TTC549 (cell line): ENCODE measurements around the gene SPOCK1.
A peak's percentile ranks its signal among the peaks of the same experiment; 100 is the strongest.

Experiments used
- FAIRE-seq: peaks from 2 replicates; lab custom pipeline; 2012; peaks lifted over from hg19 to GRCh38; lab: Jason Lieb, UNC

The SPOCK1 gene

DNA sequence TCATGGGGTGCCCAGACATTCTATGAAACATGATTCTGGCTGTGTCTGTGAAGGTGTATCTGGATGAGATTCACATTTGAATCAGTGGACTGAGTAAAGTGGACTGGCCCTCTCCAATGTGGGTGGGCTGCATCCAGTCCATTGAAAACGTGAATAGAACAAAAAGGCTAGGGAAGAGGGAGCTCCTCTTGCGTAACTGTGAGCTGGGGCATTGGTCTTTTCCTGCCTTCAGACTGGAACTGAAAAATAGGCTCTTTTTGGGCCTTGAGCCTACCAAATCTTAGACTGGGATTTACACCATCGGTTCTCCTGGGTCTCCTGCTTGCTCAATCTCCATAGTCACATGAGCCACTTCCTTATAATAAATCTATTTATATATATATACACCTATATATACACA is 170.1 kb downstream of the SPOCK1 start:
- FAIRE-seq: no peak

DNA sequence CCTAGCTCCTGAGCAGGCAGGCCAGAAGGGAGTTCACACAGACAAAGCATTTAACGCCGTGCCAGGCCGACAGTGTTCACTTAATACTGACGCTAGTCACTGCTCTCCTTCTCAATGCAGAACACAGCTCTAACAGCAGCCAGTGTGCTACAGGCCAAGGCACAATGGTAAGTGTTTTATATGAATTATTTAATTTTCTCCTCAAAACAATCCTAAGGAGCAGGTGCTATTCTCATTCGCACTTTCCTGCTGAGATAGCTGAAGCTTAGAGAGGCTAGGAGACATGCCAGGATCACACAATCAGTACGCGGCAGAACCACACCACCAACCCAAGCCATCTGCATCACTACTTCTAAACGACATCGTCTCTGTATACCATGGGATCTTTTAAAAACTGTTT is 170.7 kb downstream of the SPOCK1 start:
- no peak for FAIRE-seq

DNA sequence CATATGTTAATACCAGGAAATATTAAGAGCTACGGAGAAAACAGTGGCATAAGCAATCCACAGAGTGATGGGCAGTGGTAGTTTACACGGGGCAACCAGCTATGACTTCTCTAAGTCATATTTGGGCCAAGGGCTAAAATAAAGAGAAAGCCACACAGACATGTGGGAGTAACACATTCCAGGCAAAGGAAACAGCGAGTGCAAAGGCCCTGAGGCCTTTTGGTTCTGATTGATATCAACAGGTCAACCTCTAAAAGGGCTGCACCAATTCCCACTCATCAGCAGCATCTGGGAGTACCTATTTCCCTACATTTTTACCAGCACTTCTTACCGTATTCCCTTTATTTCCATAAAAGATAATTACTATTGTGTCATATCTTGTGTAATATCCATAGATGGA is 173.4 kb downstream of the SPOCK1 start:
- no peak for FAIRE-seq

DNA sequence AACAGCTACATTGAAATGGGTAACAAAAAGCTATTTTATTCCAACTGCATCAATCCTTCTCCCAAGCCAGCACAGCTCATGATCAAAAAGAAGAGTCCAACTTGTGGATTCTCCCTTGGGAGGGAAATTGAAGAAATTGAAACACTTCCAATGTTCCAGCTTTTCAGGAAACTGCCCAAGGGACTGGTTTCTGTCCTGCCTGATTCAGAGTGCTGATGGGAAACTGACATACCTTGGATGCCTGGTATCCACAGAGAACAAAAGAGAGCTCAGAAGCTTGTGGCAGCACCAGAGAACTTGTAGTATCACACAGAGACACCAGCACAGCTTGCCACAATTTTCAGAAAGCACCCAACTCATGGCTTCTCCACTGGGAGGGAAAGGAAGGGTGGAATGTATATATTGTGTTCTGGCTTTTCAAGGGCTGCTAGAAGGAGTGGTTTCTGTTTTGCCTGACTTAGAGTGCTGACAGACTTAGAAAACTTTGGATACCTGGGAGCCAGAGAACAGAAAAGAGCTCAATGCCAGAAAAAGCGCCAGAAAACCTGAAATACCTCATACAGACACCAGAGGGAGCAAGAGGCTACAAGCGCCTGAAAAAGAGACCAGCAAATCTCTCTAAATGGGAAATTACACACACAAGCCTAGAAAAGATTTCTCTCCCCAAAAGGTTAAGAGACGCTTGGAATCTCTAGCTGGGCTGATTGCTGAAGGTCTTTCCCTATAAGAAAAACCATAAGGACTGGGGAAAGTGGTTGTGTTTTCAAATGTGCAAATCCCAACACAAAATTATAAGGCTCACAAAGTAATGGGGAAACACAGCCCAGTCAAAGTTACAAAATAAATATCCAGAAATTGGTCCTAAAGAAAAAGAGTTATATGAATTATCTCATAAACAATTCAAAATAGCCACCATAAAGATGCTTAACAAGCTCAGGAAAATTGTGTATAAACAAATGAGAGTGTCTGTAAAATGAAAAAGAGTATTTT is 178.8 kb downstream of the SPOCK1 start:
- FAIRE-seq: peak; percentile 59

DNA sequence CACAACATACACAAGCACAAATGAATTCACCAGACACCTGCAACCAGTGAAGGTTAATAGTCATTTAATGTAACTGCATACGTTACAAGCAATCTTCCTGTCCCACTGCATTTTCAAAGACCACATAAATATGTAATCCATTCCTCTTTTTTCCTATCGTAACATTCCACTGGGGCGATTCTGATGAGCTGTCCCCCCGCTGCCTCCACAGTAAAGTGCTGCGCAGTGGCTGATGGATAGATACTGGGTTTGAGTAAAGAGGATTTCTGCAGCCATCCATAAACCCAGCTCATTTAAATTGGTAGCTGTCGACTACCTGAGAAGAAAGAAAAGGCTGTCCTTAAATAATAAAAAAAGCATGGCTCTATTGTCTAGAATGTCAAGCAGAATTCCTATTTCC is 181.1 kb downstream of the SPOCK1 start:
- no peak for FAIRE-seq

DNA sequence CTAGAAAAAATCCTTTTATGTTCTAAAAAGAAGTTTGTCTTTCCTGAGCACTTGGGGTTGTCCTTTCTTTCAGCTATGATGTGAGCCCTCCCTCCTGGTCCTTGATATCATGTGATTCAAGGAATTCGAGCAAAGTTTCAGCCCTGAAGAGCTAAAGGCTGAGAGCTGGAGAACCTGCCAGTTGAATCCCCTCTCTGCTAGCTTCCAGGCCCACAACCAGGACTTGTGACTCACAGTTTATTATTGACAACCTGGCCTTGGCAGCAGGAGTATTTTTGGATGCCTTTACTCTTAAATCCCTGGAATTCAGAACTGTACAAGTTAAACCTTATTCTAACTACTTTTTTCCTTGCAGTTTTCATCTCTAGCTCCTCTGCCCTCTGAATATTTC is 182.8 kb downstream of the SPOCK1 start:
- no peak for FAIRE-seq

DNA sequence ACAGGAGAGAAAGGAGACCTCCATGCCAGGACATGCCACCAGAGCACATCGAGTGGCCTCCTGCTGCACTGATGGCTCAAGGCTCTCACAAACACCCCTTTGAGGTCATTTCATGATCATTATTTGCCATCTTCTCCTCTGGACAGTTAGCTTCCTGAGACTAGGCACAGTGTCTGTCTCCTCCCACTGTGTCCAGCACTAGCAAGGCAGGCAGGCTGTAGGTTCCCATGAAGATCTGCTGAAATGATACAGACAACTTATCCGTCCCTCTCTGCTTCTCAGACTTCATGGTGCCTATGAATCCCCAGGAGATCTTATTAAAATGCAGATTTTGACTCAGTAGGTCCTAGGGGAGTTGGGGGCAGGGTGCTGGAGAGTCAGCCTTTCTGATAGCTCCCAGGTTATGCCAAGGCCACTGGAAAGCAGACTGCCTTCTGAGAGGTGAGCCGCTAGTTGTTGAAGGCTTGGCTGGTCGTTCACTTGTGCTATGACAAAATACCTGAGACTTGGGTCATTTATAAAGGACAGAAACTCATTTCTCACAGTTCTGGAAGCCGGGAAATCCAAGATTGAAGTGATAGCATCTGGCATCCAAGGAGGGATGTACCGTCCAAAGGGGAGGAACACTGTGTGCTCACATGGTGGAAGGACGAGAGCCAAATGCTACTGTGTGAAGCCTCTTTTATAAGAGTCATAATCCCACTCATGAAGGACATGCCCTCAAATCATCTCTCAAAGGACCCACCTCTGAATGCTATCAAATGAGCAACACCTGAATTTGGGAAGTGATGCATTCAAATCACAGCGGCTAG is 183.4 kb downstream of the SPOCK1 start:
- no peak for FAIRE-seq

DNA sequence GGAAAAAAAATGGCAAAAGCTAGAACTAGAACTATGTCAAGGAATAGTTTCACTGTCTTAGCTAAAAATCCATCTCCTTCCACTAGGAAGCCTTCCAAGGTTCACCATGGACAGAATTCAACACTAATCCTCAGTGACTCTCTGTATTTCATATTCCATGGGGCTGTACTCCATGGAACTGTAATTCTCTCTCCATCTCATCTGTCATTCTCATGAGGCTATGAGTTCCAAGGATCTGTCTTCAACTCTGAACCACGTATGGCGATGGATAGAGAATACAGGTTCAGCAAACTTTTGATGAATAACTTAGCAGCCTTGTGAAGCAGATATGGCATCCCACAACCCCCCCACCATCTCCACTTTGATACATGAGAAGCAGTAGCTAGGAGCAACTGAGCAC is 184.0 kb downstream of the SPOCK1 start:
- no peak for FAIRE-seq

DNA sequence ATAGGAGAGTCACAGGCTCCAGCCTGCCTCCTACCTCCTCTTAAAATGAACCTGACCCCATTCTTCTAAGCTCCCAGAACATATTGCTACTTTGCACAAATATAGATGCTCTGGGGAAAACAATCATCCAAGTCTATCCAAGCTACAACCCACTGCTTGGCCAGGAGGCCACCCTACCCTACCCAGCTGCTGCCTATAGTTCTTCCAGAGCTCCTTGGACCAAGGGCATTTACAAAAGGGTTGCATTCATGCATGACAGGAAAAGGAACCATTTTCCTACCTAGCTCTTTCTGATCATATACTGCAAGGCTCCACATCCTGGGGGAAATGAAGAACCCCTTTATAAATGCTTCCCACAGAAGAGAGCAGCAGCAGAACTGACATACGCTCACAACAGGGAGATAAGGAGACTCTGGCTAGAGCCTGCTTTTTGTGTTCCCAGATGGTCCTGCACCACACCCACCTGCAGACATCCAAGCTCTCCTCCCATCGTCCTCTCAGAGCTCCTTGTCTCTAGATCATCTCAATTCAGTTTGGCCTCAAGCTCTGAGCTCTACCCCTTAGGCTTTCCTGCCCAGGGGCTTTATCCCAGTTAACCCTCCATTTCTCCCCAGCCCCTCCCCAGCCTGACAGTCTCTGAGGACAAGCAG is 185.5 kb downstream of the SPOCK1 start:
- FAIRE-seq: no peak

DNA sequence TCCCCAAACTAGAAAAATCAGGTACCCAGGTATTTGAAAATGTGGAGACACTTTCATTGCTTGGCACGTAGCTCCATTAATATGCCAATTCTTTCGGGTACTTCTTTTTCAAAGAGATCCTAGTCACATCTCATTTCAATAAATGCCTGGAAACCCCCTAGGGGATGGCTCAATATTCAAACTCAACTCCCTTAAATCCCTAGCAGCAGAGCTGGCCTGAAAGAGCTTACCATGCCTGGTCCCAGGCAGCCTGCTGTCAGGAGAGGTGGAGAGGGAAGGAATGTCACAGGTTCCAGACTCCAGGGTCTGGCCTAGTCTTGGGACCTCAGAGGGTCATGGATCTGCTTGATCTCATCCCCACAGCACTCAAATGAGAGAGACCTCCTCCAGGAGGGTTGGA is 187.1 kb downstream of the SPOCK1 start:
- no peak for FAIRE-seq

DNA sequence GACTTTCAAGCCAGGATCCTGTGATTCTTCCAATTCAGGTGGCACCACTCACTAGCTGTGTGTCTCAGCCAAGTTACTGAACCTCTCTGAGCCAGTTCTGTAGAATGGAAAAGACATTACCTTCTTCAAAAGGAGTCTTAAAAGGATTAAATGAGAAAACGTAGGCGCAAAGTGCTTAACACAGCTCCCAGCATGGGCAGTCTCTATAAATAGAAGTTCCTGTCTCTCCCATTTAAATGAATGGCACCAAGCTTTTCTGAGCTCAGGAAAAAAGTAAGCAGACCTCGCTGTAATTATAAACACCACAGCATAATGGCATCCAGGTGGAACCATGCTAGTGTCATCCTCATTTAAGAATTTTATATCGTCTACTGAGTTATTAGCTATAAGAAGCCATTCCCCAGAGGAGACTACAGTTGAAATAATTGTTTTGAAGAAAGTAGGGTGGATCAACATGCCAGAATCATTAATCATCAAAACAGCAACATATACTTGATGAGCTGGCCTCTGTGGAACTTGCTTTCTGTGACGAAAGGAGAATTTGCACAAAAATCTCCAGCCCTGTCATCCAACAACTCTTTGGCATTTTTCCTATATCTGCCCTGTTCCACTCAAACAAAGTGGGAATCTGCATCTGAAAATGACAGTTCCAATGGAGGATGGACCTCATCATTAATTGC is 188.9 kb downstream of the SPOCK1 start:
- FAIRE-seq: no peak

DNA sequence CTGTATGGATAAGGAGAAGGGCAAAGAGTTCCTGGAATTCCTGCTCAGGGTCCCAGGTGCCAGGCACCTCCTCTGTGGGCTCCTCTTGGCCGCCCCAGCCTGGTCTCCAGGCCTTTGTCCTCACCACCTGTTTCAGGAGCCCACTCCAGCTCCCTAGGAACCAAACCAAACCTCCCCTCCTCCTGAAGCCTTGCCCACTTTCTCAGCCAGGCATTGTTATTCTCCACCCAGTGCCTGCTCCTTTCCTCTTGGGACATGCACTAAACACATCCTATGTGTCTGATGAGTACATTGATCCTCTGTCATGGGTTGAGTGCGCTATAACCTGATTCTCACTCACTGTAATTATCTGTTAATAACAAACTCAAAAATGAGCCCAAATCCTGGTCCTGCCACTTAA is 189.8 kb downstream of the SPOCK1 start:
- FAIRE-seq: no peak

DNA sequence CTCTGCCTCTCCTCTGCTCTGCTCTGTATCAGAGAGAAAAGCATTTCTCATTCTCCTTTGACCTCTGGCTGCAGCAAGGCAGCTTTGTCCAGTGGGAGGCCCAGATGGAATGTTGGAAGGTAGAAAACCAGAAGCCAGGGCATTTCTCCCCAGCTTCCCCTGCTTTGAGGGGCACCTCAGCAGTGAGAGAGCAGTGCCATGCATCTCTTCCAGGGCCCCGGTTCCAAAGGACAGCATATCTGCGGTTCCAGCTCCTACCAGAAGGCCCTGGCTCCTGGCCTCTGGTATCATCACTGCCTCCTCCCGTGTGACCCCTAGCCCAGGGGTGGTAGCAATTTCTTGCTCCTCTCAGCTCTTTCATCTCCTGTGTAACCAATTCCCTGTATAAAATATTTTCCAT is 190.8 kb downstream of the SPOCK1 start:
- no peak for FAIRE-seq

DNA sequence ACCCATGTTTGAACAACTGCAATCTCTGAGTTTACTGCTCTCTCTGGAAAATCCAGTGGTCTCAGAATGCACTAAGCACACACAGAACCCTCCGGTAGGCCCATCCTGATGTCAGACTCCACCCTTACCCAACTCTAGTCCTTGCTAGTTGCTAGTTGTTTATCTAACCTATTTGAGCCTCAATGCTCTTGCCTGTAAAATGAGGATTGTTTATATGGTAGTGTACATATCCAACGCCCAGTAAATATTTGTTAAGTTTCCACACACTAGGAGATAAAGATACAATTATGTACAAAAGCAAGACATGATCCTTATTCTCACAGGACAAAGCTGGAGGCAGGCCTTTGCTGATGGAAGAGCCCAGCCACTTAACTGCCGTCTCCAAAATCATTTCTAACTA is 192.2 kb downstream of the SPOCK1 start:
- FAIRE-seq: no peak

DNA sequence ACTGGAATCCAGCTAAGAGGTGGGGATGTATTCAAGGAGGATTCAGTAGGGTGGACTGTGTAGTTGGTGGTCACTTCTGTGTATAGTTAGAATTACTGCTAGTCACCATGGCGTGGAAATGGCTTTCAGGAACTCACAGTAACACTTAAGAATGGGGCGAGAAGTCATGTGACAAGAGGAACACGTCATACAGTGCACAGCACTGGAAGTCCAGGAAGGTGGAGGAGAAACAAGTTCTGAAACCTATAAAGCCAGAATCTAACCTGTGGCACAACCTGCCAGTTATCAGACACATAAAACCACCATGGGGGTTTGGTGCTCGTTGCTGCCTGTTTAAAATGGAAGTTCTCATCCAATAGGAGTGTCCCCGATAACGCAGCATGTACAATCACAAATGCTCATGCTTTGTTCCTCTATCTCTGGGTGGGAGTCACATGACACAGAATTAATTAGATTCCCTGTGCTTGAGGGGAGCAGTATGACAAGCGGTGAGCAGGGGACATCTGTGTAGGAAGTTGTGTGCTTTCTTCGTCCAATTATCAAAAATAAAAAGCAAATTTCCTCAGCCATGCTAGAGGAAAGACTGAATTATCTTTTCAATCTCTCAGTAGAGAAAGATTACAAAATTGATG is 193.0 kb downstream of the SPOCK1 start:
- FAIRE-seq: no peak

DNA sequence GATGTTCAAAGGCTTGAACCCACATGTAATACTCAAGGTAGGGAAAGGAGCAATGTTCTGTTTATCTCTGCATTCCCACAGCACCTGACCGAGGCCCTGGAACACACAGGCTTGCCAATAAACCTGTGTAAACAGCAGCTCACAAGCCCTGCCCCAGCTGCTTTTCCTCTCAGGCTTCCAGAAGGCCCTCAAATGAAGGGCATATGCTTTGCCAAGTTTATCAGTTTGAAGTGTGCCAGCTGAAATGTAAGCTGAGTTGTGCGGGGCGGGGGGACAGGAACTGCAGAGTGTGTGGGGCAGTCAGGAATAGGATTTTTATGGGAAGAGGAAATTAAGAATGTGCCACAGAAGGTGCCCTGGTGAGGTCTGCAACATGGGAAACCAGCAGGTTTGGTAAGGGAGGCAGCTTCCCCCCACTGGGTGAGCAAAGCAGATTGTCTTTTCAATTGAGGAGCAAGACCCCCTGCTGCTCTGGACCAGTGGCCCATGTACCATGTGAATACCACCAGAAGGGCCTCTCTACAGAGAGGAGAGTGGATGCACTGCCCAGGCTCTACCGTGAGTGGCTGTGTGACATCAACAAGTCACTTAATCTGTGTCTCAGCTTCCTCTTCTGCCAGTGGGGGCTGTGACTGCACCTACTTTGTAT is 194.8 kb downstream of the SPOCK1 start:
- FAIRE-seq: no peak

DNA sequence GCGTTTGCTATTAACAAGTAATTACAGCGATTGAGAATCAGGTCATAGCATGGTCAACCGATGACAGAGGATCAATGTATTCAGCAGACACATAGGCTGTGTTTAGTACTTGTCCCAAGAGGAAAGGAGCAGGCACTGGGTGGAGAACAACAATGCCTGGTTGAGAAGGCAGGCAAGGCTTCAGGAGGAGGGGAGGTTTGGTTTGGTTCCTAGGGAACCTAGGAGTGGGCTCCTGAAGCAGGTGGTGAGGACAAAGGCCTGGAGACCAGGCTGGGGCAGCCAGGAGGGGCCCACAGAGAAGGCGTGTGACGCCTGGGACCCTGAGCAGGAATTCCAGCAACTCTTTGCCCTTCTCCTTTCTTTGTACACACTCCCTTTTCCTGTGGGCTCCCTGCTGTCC is 195.6 kb downstream of the SPOCK1 start:
- FAIRE-seq: no peak

DNA sequence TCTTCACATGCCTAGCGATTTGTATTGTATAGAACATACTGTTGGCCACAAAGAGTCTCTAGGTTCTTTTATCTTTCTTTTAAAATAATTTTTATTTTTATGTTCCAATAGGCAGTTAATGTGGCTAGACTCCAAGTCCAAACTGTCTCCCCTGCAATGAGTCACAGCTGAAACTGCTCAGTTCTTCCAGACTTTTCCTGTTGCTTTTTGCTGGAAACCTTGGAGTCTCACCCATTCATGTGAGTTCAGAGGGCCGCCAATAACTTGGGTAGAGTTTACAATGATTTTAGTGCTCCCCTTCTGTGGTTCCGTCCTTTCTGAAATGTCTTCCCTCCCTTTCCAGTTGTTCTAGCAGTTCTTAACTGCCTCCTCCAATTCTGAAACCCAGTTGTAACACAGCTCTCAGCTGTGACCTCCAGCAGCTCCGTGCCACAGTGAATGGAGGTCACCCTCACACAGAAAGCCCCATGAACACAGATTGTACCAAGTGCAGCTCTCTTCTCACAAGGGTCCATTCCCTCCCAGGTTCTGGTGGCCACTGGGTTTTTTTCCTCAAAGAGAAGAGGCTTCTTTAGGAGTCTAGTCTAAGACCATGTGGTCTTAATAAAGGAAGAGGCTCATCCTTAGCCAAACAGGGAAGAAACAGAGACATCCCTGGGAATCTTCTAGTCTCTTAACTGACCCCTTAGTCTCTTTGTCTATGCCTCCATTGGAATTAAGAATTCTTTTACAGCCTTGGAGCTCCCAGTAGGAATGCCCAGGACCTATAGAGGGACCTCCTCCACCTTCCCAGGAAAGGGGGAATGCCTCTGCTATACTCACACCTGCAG is 198.5 kb downstream of the SPOCK1 start:
- no peak for FAIRE-seq

DNA sequence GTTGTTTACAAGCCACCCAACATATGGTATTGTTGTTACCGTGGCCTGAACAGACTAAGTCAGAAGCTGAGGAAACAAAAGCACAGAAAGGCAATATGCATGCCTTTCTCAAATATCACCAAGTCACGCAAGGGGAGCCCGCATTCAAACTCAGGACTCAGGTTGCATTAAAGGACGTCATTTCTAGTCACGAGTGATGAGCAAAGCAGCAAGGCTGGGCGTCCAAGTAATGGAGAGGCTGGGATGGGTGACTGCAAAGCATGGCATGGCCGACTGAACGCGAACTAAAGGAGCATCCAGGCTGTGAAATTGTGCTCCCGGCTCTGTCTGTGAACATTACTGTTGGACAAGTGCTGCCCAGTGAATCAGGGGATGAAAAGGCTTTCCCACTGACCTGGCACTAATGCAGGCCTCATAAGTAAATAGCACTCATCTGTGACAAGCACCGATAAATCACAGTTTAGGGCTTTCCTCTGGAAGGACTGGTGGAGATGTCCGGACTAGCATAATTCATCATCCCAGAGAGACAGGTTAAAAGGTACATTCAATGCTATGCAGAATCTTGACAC is 202.8 kb downstream of the SPOCK1 start:
- no peak for FAIRE-seq

DNA sequence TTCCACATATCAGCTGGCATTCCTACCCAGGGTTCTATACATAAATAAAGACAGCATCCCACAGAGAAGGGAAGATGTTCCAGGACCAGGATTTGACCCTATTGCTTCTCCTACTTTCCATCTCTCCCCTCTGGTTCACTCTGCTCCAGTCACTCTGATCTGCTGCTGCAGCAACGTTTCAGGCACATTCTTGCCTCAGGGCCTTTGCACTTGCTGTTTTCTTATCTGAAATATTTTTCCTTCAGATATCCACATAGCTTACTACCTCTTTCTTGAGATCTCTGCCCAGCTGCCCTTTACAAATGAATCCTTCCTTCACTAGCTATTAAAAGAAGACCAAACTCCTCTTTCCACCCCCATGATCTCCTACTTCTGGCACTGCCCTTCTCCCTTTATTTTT is 204.5 kb downstream of the SPOCK1 start:
- FAIRE-seq: no peak
